ENCODE data around the gene EPS8L2. TPM values are rescaled to one million over a fixed set of nuclear protein-coding genes. Genes with fewer than 3 reads are reported as not detected.

Gene EPS8L2
- polyA plus RNA-seq, 3 donors, result 11.2 to 54.5 (median 29.2) TPM

GRCh38 chr11:720017-720641, 14.1 kb downstream of the EPS8L2 start:
- H3K27ac ChIP-seq (ENCODE audit: low read depth, low read length), result no peak overlapping the region
- WGBS, 3 donors, result 67 to 83% (median 70%) methylated on average over 35 of the region's 35 CpGs

- 10 to 60% (median 13%) methylated on average over 42 to 52 of the region's 53 CpGs for WGBS, 3 donors
- H3K27ac ChIP-seq (ENCODE audit: low read depth, low read length), result no peak overlapping the region
These were observed 14.7 kb downstream of the EPS8L2 start for GRCh38 chr11:720642-721246.

GRCh38 chr11:721247-721740, 15.3 kb downstream of the EPS8L2 start:
- 33 to 69% (median 40%) methylated on average over 24 to 28 of the region's 28 CpGs for WGBS, 3 donors
- H3K27ac ChIP-seq (ENCODE audit: low read depth, low read length), result no peak overlapping the region

- WGBS, 3 donors, result 39 to 60% (median 40%) methylated on average over 31 to 33 of the region's 33 CpGs
- no peak overlapping the region for H3K27ac ChIP-seq (ENCODE audit: low read depth, low read length)
These were observed 15.8 kb downstream of the EPS8L2 start for GRCh38 chr11:721741-722345.

- H3K27ac ChIP-seq (ENCODE audit: low read depth, low read length), result no peak overlapping the region
- WGBS, 3 donors, result 68 to 93% (median 69%) methylated on average over 9 to 20 of the region's 20 CpGs
These were observed 16.3 kb downstream of the EPS8L2 start for GRCh38 chr11:722346-722811.

- 55 to 61% (median 57%) methylated on average over 8 of the region's 8 CpGs for WGBS, 3 donors
- H3K27ac ChIP-seq (ENCODE audit: low read depth, low read length), result no peak overlapping the region
These were observed 17.3 kb downstream of the EPS8L2 start for GRCh38 chr11:723120-723883.

GRCh38 chr11:724049-724777, 18.2 kb downstream of the EPS8L2 start:
- 78 to 87% (median 78%) methylated on average over 19 of the region's 19 CpGs for WGBS, 3 donors
- H3K27ac ChIP-seq (ENCODE audit: low read depth, low read length), result no peak overlapping the region

- no peak overlapping the region for H3K27ac ChIP-seq (ENCODE audit: low read depth, low read length)
- WGBS, 3 donors, result 72 to 84% (median 79%) methylated on average over 17 to 18 of the region's 18 CpGs
These were observed 18.9 kb downstream of the EPS8L2 start for GRCh38 chr11:724778-725386.

- 9 to 13% (median 12%) methylated on average over 33 to 53 of the region's 53 CpGs for WGBS, 3 donors
- no peak overlapping the region for H3K27ac ChIP-seq (ENCODE audit: low read depth, low read length)
These were observed 19.7 kb downstream of the EPS8L2 start for GRCh38 chr11:725624-726202.

GRCh38 chr11:726278-727220, 20.5 kb downstream of the EPS8L2 start:
- WGBS, 3 donors, result 12 to 18% (median 15%) methylated on average over 52 to 61 of the region's 61 CpGs
- no peak overlapping the region for H3K27ac ChIP-seq (ENCODE audit: low read depth, low read length)

GRCh38 chr11:727281-727701, 21.3 kb downstream of the EPS8L2 start:
- no peak overlapping the region for H3K27ac ChIP-seq (ENCODE audit: low read depth, low read length)
- whole genome bisulfite sequencing, 3 donors, result 84 to 85% (median 84%) methylated on average over 12 of the region's 12 CpGs

- H3K27ac ChIP-seq (ENCODE audit: low read depth, low read length), result no peak overlapping the region
- WGBS, 3 donors, result 27 to 32% (median 31%) methylated on average over 27 to 31 of the region's 31 CpGs
These were observed 22.1 kb downstream of the EPS8L2 start for GRCh38 chr11:727859-728748.

GRCh38 chr11:728901-729491, 23.0 kb downstream of the EPS8L2 start:
- WGBS, 3 donors, result 60 to 68% (median 66%) methylated on average over 11 to 15 of the region's 15 CpGs
- no peak overlapping the region for H3K27ac ChIP-seq (ENCODE audit: low read depth, low read length)

GRCh38 chr11:729492-730074, 23.6 kb downstream of the EPS8L2 start:
- WGBS, 3 donors, result 38 to 43% (median 41%) methylated on average over 16 to 17 of the region's 17 CpGs
- no peak overlapping the region for H3K27ac ChIP-seq (ENCODE audit: low read depth, low read length)

- 72 to 78% (median 75%) methylated on average over 20 of the region's 20 CpGs for WGBS, 3 donors
These were observed 27.0 kb downstream of the EPS8L2 start for GRCh38 chr11:733072-733471.

More at GRCh38 chr11:733072-733471, 27.0 kb downstream of the EPS8L2 start:
- no peak overlapping the region for H3K27ac ChIP-seq (ENCODE audit: low read depth, low read length)
